ENCODE data around the gene NMB. TPM values are rescaled to one million over a fixed set of nuclear protein-coding genes. Genes with fewer than 3 reads are reported as not detected.

NMB gene
- total RNA-seq, 1 experiment from 2014 or later = 25.9 TPM

- H3K4me2 ChIP-seq (ENCODE audit: low read length) = no peak overlapping the region
- H3K4me1 ChIP-seq (ENCODE audit: insufficient read depth, low read length) = peaks cover 7% of the 10 kb centered on the region; the same call in 1 of the 2 replicates
- POLR2A ChIA-PET (ENCODE audit: unreplicated experiment) = no interaction called here
- no peak overlapping the region for H3K4me3 ChIP-seq (ENCODE audit: low read length)
- peaks cover 58% of the 10 kb centered on the region for H3K36me3 ChIP-seq (ENCODE audit: low read depth, low read length)
- H3F3A ChIP-seq (ENCODE audit: low read length, unreplicated experiment) = no peaks in the 10 kb centered on the region
- H4K20me1 ChIP-seq (ENCODE audit: low read length) = no peaks in the 10 kb centered on the region
- intact Hi-C loops (cut with micrococcal nuclease) = no loop called here
- BruUV-seq (replicated peaks) = no TSS peak
- no peak for ATAC-seq
- H3K9me3 ChIP-seq (ENCODE audit: low read length) = no peaks in the 10 kb centered on the region
- H3K79me2 ChIP-seq (ENCODE audit: low read length) = peaks cover 21% of the 10 kb centered on the region
- DNase-seq = no peak
- H3K9me2 ChIP-seq (replicated peaks; ENCODE audit: low read length) = no peaks in the 10 kb centered on the region
- H2AFZ ChIP-seq (ENCODE audit: low read length) = no peak overlapping the region
- H3K9ac ChIP-seq (ENCODE audit: low read length) = no peak overlapping the region
- TF ChIP-seq CTCF (conservative IDR thresholded peaks at IDR 0.05; ENCODE audit: low read depth, low read length) = no peak
- CTCF ChIA-PET = no interaction called here
- no peaks in the 10 kb centered on the region for H3K27me3 ChIP-seq (ENCODE audit: low read length)
- H3K27ac ChIP-seq (ENCODE audit: low read length) = no peak overlapping the region
These were observed 10.3 kb downstream of the NMB start for GRCh38 chr15:84647726-84648125.

- Histone ChIP-seq H3K27me3 (ENCODE audit: low read length) (no peaks in the 10 kb centered on the region), H3K4me3 (ENCODE audit: low read length) (no peak overlapping the region), H2AFZ (ENCODE audit: low read length) (no peak overlapping the region), H3F3A (ENCODE audit: low read length, unreplicated experiment) (no peaks in the 10 kb centered on the region), H3K9ac (ENCODE audit: low read length) (no peak overlapping the region), H3K4me1 (ENCODE audit: insufficient read depth, low read length) (no peaks in the 10 kb centered on the region), H3K9me3 (ENCODE audit: low read length) (no peaks in the 10 kb centered on the region), H4K20me1 (ENCODE audit: low read length) (no peaks in the 10 kb centered on the region), H3K4me2 (ENCODE audit: low read length) (no peak overlapping the region), H3K27ac (ENCODE audit: low read length) (no peak overlapping the region), H3K36me3 (ENCODE audit: low read depth, low read length) (peaks cover 50% of the 10 kb centered on the region), H3K9me2 (replicated peaks; ENCODE audit: low read length) (no peaks in the 10 kb centered on the region), H3K79me2 (ENCODE audit: low read length) (peaks cover 5% of the 10 kb centered on the region; the same call in 1 of the 2 replicates)
- CTCF ChIA-PET = no interaction called here
- POLR2A ChIA-PET (ENCODE audit: unreplicated experiment) = no interaction called here
- no TSS peak for BruUV-seq (replicated peaks)
- no peak for TF ChIP-seq EZH2 (IDR thresholded peaks at IDR 0.05; ENCODE audit: low read length, unreplicated experiment)
- no peak for TF ChIP-seq EZH2phosphoT487 (IDR thresholded peaks at IDR 0.05; ENCODE audit: borderline replicate concordance, low read length)
- TF ChIP-seq CTCF (conservative IDR thresholded peaks at IDR 0.05; ENCODE audit: low read depth, low read length) = no peak
- DNase-seq = no peak
- ATAC-seq = no peak
- intact Hi-C loops (cut with micrococcal nuclease) = no loop called here
These were observed 12.0 kb downstream of the NMB start for GRCh38 chr15:84645997-84646396.

- Histone ChIP-seq H3K4me3 (ENCODE audit: low read length) (no peak overlapping the region), H2AFZ (ENCODE audit: low read length) (no peak overlapping the region), H3K27me3 (ENCODE audit: low read length) (no peaks in the 10 kb centered on the region), H3K9me2 (replicated peaks; ENCODE audit: low read length) (no peaks in the 10 kb centered on the region), H3K9ac (ENCODE audit: low read length) (no peak overlapping the region), H3K36me3 (ENCODE audit: low read depth, low read length) (peaks cover 50% of the 10 kb centered on the region), H4K20me1 (ENCODE audit: low read length) (no peaks in the 10 kb centered on the region), H3K27ac (ENCODE audit: low read length) (no peak overlapping the region), H3K9me3 (ENCODE audit: low read length) (no peaks in the 10 kb centered on the region), H3K4me1 (ENCODE audit: insufficient read depth, low read length) (no peaks in the 10 kb centered on the region), H3K79me2 (ENCODE audit: low read length) (peaks cover 5% of the 10 kb centered on the region; the same call in 1 of the 2 replicates), H3F3A (ENCODE audit: low read length, unreplicated experiment) (no peaks in the 10 kb centered on the region), H3K4me2 (ENCODE audit: low read length) (no peak overlapping the region)
- no peak for ATAC-seq
- TF ChIP-seq CTCF (conservative IDR thresholded peaks at IDR 0.05; ENCODE audit: low read depth, low read length) (no peak), EZH2phosphoT487 (IDR thresholded peaks at IDR 0.05; ENCODE audit: borderline replicate concordance, low read length) (no peak), EZH2 (IDR thresholded peaks at IDR 0.05; ENCODE audit: low read length, unreplicated experiment) (no peak)
- DNase-seq = no peak
- CTCF ChIA-PET = no interaction called here
- no TSS peak for BruUV-seq (replicated peaks)
- intact Hi-C loops (cut with micrococcal nuclease) = no loop called here
- POLR2A ChIA-PET (ENCODE audit: unreplicated experiment) = no interaction called here
These were observed 12.5 kb downstream of the NMB start for GRCh38 chr15:84645496-84645895.
